Stimulated activated CD8-positive, alpha-beta memory T cell treated with anti-CD3 and anti-CD28 coated beads, Interleukin-4, amount 100 ng/mL, for 4 hours (primary cell): ENCODE measurements around the gene MIDN.

ENCODE experiments used
- DNase-seq, 2 donors: peaks; one replicate each; pipeline ENCODE4 v3.0.0-alpha.2; 2020; ENCODE audit warnings: low read depth in 2 of 2, low spot score in 1 of 2

Gene MIDN

DNA sequence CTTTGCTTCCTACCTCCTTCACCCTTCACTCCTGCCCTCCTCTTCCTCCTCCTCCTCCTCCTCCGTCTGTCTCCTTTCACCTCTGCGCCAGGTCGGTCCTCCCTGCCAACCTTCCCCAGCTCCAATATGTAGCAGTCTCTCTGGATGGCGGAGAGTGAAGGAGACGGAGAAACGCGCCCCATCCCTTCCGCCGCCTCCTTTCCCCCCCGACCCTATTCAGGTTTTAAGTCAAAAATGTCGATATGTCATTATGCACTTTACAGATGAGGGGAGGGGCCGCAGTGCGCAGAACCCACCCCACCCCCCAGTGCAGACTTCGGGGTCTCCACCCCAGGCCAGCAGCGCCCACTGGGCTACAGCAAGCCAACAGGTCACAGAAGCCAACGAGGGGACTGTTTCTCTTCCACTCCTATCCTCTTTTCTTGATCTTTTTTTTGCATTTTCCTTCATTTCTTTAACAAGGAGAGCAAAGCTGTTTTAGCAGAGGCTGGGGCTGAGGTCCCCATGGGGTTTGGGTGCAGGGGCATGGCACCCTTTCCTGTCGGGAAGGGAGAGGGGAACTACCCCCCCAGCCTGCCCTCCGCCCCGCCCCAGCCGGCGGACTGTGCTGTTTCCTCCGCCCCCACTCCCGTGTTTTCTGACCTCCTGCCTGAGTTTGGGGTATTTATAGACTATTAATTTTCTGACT lies 9.2 kb downstream of the MIDN start:
- no peak for DNase-seq

DNA sequence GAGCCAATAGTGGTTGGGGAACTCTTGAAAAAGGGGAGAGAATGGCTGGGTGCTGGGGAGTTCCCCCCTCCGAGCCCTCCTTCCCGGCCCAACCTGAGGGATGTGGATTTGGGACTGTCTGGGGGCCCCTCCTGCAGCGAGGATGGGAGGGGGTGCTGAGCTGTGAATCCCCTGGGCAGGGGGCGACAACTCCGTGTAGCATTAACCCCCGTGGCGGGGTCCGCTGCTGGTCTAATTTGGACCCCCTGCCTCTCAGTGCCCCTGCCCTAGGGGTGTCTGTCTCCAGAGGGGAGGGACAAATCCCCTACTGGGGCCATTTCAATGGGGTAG lies 9.7 kb downstream of the MIDN start:
- DNase-seq, result no peak

DNA sequence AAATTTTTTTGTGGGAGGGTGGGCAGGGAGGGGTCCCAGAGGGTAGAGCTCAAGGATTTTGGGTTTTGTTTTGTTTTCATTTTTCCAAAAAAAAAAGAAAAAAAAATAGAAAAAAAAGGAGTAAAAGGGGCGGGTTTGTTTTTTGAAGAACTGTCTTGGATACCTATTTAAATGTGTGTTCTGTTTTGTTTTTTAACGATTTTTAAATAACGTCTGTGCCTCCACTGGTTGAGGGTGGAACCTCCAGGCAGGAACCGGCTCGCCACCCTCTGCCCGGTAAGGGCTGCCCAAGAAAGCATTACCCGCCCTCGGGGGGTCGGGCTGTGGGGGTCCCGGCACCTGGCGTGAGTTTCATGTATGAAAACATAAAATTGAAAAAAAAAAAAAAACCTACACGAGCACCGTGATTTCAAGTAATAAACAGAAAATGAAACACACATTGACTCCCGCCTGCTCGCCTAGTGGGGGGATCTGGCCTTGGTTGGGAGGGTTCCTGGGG lies 10.4 kb downstream of the MIDN start:
- no peak for DNase-seq

DNA sequence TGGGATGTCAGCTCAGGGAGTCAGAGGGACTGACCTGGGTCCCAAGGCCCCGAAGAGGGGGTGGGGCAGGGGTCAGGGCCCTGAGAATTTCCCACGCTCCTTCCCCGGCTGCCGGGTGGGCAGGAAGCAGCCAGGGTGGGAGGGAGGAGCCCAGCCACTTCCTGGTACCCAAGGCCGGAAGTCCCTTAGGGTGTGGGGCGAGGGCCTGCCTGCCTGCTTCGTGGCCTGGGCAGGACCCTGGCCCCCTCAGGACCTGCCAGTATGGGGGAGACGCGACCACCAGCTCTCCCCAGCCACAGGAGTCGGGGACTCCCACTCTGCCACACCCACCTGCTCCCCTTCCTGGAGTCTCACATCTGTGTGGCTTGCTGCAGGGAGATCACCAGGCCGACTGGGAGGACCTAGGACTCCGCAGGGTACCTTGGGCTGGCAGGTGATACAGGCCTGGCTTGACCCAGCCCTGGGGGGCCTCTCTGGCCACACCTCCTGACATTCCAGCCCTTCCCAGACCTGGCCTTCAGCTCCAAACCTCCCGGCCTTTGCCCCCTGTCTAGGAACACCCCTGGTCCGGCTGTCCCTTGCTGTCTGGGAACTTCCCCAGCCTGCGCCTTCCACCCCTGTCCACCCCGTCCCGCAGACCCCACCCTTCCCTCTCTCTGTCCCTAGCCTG lies 11.0 kb downstream of the MIDN start:
- peak in 1 of 2 donors; percentile 56 for DNase-seq

DNA sequence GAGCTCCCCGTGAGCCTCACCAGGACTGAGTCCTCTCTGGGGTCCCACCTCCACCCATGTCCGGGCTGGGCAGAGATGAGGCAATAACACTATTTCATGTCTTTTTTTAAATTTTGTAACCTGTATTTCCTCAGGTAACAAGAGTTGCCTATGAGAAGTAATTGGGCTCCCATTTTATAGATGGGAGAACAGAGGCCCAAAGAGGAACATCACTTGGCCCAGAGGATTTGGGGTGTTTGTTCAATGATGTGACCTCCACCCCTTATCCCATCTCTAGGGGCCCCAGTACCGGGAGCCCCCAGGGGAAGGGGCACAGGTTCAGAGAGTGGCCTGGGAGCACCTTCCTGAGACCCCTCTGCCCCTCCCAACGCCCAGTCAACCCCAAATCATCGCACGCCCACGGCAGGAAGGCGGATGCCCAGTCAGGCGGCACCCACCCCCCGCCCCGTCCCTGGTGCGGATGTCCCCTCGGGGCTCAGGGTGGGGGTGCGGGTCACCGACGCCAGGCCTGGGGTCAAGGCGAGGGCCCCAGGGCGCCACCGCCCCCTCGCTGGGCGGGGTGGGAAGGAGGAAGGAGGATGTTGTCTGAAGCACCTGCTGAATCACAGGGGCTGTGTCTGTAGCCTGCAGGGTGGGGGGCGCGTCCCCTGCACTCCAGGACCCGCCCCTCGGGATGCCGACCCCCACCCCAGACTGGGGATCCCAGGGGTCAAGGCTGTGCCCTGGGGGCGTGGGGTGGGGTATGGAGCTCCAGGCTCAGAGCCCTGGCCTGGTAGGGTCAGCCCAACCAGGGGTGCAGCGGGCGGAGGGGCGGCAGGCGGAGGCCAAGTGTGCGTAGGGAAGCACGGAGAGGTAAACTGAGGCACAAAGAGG lies 11.7 kb downstream of the MIDN start:
- DNase-seq, result no peak

DNA sequence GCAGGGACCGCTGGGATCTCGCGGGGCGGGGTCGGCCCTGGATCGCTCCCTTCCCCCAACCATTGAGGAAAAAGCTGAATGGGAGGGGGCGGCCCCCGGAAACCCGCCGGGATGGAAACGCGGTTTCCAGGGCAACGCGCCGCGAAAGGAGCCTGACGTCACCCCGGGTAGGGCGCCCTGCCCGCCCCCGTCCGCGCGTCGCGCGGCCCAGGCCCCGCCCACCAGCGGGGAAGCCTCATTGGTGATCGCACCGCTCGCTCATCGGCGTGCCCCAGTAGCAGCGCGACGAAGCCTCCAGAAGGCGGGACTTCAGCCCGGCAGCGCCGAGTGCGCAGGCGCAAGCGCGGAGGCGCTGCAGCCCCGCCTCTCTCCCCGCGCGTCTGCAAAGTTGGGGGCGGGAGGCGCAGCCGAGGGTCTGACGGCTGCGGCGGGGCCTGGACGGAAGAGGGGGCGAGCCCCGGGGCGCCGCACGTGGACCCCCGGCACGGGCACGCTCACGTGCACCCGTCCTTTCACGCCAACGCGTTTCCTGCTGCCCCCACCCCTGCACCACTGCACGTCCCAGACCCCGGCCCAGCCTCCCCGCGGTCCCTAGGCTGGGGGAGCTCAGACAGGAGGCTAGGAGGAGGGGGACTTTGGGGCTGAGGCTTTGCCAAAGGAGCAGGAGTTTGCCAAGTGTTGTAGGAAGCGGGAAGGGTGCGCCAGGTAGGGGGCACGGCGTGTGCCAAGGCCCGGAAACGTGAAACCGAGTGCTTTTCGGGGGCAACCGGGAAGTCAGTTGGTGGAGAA lies 12.6 kb downstream of the MIDN start:
- DNase-seq, result peak; percentile 87 to 96

DNA sequence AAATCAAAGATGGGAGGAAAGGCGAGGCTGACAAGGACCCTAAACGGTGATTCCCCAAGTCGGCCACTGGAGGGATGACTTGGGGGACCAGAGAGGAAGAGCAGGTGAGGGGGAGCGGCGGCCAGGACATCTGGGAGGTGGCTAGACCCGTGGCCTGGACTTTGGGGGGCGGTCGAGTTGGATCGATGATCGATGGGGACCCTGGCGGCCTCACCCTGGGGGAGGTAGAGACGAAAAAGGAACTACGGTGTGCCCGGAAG lies 13.1 kb downstream of the MIDN start:
- DNase-seq, result no peak

DNA sequence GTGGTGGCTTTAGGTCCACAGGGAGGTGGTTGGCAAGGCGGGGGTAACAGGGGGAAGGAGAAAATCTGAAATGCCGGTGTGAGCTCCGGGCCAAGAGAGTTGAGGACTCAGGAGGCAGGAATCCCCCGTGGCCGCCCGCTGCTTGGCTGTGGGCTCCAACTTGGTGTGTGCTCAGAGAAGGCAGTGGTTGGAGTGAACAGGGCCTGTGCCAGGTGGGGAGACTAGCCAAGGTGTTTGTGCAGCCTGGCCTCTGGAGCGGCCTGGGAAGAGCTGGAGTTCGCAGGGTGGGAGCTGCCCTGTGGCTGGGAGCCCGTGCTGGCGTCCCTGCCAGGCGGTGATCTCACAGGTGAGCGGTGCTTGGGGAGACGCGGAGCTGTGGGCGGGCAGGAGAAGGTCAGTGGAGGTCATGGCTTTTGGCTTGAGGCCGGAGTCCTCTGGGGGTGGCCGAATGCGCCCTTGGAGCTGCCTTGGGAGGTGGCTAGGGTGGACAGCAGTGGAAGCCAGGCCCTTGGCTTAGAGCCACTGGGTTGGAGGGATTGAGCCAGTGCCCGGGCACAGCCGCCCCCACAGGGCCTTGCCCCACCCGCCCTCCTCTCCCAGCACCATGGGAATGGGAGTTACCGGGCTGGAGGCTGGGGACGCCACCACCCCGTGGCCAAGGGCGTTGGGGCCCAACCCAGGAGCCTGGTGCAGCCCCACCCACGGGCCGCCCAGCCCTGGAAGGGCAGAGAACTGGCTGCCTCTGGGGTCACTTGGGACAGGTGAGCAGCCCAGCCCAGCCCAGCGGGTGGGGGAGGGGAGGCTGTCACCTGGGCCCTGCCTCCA lies 13.6 kb downstream of the MIDN start:
- DNase-seq, result no peak

DNA sequence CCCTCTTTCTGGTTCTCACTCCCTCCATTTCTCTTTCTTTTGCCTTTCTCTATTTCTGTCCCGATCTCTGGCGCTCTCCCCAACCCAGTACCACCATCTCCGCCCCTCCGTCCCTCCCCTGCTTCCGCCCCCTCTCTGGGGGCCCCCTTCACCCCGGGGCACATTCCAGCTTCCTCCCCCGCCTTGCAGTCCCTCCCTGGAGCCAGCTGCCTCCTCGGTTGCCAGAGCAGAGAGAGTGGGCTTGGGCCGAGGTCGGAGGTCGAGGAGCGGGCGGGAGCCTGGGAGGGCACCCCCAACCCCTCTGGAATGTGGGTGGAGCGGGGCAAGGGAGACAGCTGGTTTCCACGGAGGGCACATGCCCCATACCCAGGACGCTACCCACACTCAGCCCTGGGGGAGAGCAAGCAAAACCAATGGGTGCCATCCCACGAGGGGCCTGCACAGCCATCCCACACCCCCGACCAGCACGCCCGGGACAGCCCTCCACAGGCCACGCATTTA lies 14.3 kb downstream of the MIDN start:
- DNase-seq, result no peak

DNA sequence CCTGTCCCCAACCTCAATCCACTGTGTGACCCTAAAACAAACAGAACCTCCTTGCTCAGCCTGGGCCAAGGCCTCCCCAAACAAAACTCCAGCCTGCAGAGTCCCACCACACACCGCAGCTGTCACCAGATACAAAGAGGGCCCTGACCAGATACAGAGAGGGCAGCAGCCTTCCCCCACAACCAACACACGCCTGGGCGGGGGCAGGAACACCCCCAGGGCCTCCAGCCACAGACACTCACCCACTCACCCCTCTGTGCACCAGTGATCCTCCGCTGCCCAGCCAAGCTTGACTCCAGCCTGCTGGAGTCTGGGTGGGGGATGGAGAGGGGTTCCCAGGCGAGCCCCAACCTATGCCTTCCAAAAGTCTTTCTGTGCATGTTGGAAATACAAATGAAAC lies 14.8 kb downstream of the MIDN start:
- DNase-seq, result no peak

DNA sequence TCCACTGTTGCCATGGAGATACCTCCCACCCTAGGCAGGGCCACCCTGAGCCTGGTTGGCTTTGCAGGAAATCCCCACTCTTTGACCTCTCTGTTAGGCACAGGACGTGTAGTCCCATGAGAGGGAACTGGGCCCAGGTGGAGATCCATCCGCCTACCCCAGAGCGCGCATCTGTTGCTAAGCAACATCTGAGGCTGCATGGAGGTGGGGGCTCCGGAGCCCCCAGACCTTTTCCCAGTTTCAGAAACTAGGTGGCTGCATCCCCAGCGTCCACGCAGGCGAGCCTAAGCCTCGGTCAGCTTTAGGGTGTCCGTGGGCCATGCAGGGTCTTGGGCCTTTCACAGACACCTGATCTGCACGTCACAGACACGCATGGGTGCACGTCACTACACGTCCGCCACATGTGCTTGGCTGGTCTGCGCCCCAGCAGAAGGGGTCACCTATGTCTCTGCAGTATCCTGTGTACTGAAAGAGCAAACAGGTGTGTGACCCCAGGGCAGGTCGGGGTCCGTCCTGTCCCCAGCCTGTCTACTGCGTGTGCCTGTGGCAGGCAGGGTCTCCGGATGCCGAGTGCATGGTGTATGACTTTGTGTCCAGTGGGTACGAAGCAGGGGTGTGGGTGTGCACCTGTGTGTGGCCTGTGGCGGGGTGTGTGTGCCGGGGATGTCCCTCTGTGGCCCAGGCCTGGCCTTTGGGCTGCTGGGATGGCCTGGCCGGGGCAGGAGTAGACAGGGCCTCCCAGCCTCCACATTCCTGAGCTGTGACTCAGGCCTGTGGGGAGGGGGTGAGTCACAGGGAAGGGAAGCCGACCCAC lies 16.6 kb downstream of the MIDN start:
- DNase-seq, result no peak

DNA sequence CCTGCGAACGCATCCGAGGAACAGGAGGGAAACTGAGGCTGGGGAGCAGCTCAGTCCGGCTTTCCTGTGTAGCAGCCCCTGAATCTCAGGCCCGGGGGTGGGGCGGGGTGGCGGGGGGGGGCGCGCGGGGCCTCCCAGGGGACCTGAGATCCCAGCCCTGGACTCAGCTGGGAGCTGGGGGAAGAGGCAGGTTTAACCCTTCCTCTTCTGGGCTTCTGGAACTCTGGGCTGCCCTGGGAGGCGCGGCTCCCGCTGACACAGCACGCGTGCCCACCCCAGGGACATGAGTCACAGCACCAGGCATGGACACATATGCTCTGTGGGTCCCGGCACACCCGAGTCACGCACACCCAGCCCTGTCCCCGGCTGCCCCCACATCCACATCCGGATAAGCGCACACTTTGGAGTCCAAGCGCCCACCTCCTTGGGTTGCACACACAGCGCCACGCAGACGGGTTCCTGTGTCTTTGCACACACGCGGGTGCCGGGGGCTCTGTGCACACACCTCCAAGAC lies 17.3 kb downstream of the MIDN start:
- DNase-seq, result no peak

DNA sequence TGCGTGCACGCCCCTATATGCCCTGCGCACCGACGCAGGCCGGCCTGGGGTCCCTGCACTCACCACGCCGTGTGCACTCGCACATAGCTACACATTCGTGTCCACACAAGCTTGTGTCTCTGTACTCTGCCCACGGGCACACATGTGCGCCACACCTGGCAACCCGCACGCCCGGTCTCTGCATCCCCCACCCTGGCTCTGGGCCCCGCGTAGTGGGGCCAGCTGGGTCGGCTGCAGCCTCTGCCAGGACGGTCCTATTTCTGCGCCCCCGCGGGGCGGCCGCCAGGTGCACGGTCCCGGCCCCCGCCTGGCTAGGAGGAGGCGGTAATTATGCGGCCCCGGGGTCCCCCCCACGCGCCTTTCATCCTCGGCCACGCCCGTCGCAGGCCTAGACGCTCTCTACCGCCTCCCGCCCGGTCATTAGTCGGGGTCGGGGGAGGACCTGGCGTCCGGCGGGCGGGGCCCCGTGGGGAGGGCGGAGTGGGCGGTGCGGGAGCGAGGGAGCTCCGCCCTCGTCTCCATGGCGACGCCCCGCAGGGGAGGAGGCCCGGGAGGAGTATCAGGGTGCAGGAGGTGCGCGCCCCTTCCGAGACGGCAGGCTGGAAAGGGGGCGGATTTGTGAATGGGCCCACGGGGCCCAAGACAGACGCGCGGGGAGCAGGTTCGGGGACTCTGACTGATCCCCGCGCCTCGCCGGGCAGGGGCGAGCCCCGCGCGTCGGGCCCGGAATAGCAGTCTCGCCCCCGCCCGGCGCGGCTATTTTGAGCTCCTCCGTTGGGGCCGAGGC lies 17.9 kb downstream of the MIDN start:
- peak in 1 of 2 donors; percentile 72 for DNase-seq

DNA sequence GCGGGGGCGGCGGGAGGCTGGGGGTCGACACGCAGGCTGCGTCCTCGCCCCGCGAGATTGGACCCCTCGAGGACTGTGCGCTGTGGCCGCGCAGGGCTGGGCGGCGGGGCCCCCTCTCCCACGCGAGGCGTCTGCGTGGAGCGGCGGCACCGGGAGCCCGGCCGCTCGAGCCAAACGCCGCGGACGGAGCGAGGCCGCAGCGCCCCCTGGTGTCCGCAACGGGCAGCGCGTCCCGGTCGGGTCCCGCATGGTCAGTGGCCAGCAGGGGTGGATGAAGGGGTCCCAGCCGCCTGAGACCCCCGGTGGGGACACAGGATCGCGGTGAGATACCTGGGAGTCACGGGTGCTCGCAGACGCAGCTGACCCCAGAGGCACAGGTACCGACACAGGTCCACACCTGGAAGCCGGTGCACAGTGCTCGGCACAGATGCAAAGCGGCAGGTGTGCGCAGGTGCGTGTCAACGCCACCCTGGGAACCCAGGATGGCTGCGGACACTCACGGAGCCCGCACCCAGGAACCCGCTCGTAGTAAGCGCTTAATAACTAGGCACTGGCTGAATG lies 18.6 kb downstream of the MIDN start:
- DNase-seq, result no peak

DNA sequence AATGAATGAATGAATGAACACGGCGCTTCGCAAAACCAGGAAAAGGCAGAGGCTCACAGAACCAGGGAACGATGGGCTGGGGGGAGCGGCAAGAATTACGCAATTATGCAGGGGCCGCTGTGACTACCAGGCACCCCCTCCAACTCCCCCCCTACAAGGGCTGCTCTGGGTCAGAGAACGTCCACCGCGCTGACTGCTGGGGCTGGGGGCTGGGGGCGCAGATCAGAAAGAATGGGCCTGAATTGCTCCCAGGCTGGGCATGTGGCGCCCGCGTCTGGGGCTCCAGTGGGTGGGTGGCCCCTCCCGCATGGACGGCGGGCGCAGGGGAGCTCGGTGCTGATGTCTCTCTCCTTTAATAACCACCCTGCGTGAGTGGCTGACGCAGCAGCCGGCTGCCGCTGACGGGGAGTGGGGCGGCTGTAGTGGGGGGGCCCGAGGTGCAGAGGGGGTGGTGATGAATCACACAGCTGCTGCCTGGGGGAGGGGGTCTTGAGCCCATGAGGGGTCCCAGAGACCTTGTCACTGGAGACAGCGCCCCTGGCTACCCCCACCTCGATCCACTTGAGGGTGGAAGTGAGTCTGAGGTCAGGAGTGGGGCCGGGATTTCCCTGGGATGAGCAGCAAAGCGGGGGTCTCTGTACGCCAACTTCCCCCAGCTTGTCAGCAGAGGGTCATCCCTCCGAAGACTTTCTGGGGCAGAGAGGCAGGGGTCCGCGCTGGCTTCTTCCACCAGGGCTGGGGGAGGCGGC lies 19.3 kb downstream of the MIDN start:
- DNase-seq, result no peak

DNA sequence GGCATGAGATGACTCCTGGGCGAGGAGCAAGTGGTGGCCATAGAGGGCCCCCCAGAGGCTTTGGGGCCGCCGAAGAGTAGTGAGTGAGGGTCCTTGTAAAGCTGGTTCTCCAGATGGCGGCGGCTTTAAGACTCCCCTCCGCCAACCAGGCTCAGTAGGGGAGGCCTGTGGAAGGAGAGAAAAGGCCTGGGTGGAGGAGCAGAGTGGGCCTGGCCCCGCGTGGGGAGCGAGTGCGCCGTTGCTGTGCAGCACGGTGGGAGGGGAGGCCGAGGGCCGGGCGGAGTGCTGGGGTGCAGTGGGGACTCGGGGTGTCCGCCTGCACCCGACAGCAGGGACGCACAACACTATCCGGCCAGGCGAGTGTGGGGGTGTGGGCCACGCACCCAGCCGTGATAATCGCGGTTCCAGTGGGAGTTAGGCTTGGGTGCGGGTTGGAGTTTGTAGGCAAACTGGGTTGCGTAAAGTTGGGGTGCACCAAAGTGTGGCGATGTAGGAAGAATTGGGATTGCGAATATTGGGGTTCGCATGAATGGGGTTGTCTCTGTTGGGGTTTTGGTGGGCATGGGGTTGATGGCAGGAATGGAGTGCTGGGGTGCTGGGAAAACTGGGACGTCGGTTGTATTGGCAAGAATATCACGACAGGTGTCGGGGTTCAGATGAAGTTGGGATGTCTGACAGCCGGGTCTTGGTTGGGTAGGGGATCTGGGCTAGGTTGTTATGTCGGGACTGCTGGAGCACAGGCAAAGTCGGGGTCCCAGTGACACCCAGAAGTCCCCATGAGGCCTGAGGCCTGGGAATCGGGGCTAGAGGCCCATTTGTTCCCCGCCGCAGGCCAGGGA lies 20.1 kb downstream of the MIDN start:
- no peak for DNase-seq

DNA sequence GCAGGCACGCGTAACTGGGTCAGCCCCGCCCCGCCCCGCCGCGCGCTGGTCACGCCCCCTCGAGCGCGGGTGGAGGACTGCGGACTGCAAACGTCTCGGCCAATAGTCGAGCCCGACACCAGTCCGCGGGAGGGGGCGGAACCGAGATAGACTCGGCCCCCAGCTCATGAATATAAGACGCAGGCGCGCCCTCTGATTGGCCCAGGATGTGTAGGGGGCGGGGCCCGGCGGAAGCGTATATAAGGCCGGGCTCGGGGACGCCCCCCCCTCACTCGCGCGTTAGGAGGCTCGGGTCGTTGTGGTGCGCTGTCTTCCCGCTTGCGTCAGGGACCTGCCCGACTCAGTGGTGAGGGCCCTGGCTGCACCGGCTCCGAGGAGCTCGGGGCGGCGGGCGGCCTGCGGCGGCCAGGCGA lies 20.7 kb downstream of the MIDN start, which contains the start of gene CIRBP:
TSS of gene CIRBP (plus strand) at position 268 of the 413 bp plus-strand sequence. CDS start 1,602 bp downstream, outside the sequence.
- DNase-seq, result peak; percentile 99
